ENCODE results near the gene LCN6. TPM values are rescaled to one million over a fixed set of nuclear protein-coding genes. Genes with fewer than 3 reads are reported as not detected.
"Not testable (repeated sequence)": the region's sequence is repeated elsewhere in the genome, so short reads cannot be mapped to it uniquely, and the experiment has no call there.

The LCN6 gene, protein sequence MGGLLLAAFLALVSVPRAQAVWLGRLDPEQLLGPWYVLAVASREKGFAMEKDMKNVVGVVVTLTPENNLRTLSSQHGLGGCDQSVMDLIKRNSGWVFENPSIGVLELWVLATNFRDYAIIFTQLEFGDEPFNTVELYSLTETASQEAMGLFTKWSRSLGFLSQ
- not detected for polyA plus RNA-seq (2012; ENCODE audit: insufficient read depth, insufficient read length, low read depth)

DNA sequence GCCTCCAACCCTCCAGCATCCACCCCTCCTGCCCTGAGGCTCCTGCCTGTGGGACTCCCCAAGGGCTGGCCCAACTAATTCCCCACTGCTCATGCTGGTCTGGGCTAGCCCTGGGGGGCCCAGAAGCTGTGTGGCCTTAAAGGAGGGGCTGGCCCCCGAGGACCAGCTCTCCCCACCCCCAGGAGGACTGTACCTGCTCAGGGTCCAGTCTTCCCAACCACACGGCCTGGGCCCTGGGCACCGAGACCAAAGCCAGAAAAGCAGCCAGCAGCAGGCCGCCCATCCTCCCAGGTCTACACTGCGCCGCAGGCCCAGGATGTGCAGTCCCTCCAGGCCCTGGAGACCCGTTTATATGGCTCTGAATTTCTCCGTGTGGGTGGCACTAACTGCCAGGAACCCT is at the start of gene LCN6:
Gene LCN6, minus strand, starts transcription at position 325 of the 400 bp plus-strand sequence. Its CDS starts 42 bp downstream, at position 283.
- H3K9me3 ChIP-seq: no peaks in the 10 kb centered on the region; the same call in 1 of the 2 replicates
- H3K4me1 ChIP-seq: no peaks in the 10 kb centered on the region
- no peaks in the 10 kb centered on the region for H3K27me3 ChIP-seq
- DNase-seq: no peak
- no peak within 1 kb of the TSS for H3K4me3 ChIP-seq (ENCODE audit: low read depth, low read length)
- TF ChIP-seq, protein P1, sequence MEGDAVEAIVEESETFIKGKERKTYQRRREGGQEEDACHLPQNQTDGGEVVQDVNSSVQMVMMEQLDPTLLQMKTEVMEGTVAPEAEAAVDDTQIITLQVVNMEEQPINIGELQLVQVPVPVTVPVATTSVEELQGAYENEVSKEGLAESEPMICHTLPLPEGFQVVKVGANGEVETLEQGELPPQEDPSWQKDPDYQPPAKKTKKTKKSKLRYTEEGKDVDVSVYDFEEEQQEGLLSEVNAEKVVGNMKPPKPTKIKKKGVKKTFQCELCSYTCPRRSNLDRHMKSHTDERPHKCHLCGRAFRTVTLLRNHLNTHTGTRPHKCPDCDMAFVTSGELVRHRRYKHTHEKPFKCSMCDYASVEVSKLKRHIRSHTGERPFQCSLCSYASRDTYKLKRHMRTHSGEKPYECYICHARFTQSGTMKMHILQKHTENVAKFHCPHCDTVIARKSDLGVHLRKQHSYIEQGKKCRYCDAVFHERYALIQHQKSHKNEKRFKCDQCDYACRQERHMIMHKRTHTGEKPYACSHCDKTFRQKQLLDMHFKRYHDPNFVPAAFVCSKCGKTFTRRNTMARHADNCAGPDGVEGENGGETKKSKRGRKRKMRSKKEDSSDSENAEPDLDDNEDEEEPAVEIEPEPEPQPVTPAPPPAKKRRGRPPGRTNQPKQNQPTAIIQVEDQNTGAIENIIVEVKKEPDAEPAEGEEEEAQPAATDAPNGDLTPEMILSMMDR (IDR thresholded peaks at IDR 0.05; ENCODE audit: low read depth, low read length): no peak
- H3K36me3 ChIP-seq: no peaks in the 10 kb centered on the region

- H3K36me3 ChIP-seq; H3K9me3 ChIP-seq; H3K27me3 ChIP-seq; H3K4me3 ChIP-seq (ENCODE audit: low read depth, low read length): not testable (repeated sequence)
- H3K4me1 ChIP-seq: peaks cover 43% of the 10 kb centered on the region
- peak; percentile 67 for DNase-seq
Observed at GRCh38 chr9:136796775-136797347, 48.5 kb upstream of the LCN6 start.

- H3K4me1 ChIP-seq: peaks cover 43% of the 10 kb centered on the region
- H3K9me3 ChIP-seq: no peaks in the 10 kb centered on the region
- no peaks in the 10 kb centered on the region for H3K36me3 ChIP-seq
- TF ChIP-seq, protein P1 (IDR thresholded peaks at IDR 0.05; ENCODE audit: low read depth, low read length): no peak
- H3K27me3 ChIP-seq: no peaks in the 10 kb centered on the region; the same call in 1 of the 2 replicates
- no peak for DNase-seq
- no peak within 1 kb of the TSS; the same call in 1 of the 2 replicates for H3K4me3 ChIP-seq (ENCODE audit: low read depth, low read length)
Observed at GRCh38 chr9:136796238-136796774, 48.0 kb upstream of the LCN6 start, which contains the start of gene CCDC183. CCDC183 (plus strand) TSS chr9:136796338; CDS start chr9:136796398, 60 bp downstream.

DNA sequence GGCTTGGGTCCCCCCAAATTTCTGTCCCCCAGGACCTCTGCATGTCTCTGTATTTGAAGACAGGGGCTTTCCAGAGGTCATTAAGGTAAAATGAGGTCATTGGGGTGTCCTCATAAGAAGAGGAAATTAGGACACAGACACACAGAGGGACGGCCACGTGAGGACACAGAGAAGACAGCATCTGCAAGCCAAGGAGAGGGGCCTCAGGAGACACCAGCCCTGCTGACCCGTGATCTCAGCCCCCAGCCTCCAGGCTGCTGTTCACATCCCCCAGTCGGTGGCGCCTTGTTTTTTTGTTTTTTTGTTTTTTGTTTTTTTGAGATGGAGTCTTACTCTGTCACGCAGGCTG is 46.6 kb upstream of the LCN6 start:
- no peak for DNase-seq
- Histone ChIP-seq H3K4me1 (peaks cover 42% of the 10 kb centered on the region), H3K9me3 (no peaks in the 10 kb centered on the region), H3K36me3 (no peaks in the 10 kb centered on the region), H3K27me3 (no peaks in the 10 kb centered on the region; the same call in 1 of the 2 replicates), H3K4me3 (ENCODE audit: low read depth, low read length) (no peak overlapping the region)
- TF ChIP-seq, protein P1 (IDR thresholded peaks at IDR 0.05; ENCODE audit: low read depth, low read length): no peak

DNA sequence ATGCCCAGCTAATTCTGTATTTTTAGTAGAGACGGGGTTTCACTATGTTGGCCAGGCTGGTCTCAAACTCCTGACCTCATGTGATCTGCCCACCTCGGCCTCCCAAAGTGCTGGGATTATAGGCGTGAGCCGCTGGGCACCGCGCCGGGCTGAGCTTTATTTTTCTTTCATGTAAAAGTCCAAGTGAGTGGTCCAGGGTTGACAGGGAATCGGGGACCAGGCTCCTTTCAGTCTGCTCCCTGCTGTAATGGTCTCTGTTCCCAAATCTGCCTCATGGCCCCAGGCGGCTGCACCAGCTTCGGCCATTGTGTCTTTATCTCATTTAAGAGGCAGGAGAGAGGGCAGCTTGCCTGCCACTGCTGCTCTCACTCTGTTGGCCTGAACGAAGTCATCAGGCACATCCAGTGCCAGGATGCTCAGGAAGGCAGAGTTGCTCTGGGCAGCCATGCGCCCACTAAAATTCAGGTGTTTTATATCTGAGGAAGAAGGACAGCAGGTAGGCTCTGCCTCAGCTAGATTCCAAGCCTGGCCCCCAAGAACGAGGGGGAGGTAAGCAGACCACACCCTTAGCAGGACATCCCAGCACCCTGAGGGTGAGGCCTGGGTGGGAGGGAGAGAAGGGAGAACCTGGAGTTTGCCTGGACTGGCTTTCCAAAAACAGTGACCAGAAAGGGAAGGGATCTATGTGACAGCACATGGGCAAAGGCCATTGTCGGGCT is 46.1 kb upstream of the LCN6 start:
- Histone ChIP-seq H3K27me3 (no peaks in the 10 kb centered on the region; the same call in 1 of the 2 replicates), H3K4me3 (ENCODE audit: low read depth, low read length) (no peak overlapping the region), H3K36me3 (no peaks in the 10 kb centered on the region), H3K9me3 (no peaks in the 10 kb centered on the region), H3K4me1 (peaks cover 38% of the 10 kb centered on the region)
- TF ChIP-seq, protein P1 (IDR thresholded peaks at IDR 0.05; ENCODE audit: low read depth, low read length): no peak
- DNase-seq: no peak

GRCh38 chr9:136793086-136793946 is 45.0 kb upstream of the LCN6 start:
- no peak overlapping the region for H3K4me3 ChIP-seq (ENCODE audit: low read depth, low read length)
- H3K36me3 ChIP-seq: no peaks in the 10 kb centered on the region
- no peaks in the 10 kb centered on the region; the same call in 1 of the 2 replicates for H3K27me3 ChIP-seq
- peaks cover 43% of the 10 kb centered on the region for H3K4me1 ChIP-seq
- H3K9me3 ChIP-seq: no peaks in the 10 kb centered on the region
- peak; percentile 74 for DNase-seq
- TF ChIP-seq, protein P1 (IDR thresholded peaks at IDR 0.05; ENCODE audit: low read depth, low read length): no peak
